NB4 (cell line): Measurements from ENCODE around the gene BTNL8.

ENCODE experiments used
- CTCF ChIP-seq: IDR thresholded peaks from one replicate; pipeline ENCODE4 v1.5.1; 2012; ENCODE audit warnings: low read depth, low read length
- POLR2A ChIP-seq: IDR thresholded peaks from 2 replicates; pipeline ENCODE4 v1.6.1; 2011; ENCODE audit warnings: mild to moderate bottlenecking; ENCODE audit not compliant: insufficient read length; ENCODE audit errors: extremely low read depth

DNA sequence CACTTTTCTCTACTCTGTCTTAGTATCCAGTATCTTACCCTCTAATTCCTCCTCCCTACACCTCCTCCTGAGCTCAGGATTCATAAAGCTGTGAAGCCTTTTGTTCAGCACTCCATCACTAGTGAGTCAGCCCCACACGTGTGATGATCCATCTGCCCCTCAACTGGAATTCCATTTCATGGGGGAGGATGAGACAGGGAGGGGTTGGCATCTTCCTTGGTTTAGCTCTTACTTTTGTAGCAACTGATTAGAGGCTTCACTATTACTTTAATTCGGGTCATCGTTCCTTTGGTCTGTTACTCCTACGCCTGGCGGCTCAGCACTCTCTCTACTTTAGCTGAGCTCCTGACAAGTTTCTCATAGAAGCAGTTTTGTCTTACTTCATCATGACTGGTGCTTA is 11.8 kb downstream of the BTNL8 start:
- TF ChIP-seq CTCF: no peak
- TF ChIP-seq POLR2A: no peak
